Left lung (tissue), 10 donors: ENCODE results near the gene NPY1R. TPM values are rescaled to one million over a fixed set of nuclear protein-coding genes. Genes with fewer than 3 reads are reported as not detected.

ENCODE experiments used
- ATAC-seq: fragments of 200-7000 bp; cut with Tn5 transposase; one replicate; pipeline ENCODE4 v1.9.1; 2020; ENCODE audit warnings: moderate library complexity
- DNase-seq, 4 donors: peaks; one replicate each; pipeline ENCODE4 v3.0.0-alpha.2; 2013 to 2020
- H3K27ac ChIP-seq, 2 donors: fragments of 200-600 bp; sonication (generic) in 1 of 2; one replicate each; pipeline versions ENCODE4 v1.5.0 to v1.8.0; 2020 to 2021
- H3K27me3 ChIP-seq, 2 donors: fragments of 200-600 bp; sonication (generic) in 1 of 2; one replicate each; pipeline versions ENCODE4 v1.5.0 to v1.8.0; 2020 to 2021
- H3K36me3 ChIP-seq, 2 donors: fragments of 200-600 bp; sonication (generic) in 1 of 2; one replicate each; pipeline versions ENCODE4 v1.5.0 to v1.8.0; 2020 to 2021
- H3K4me1 ChIP-seq, 2 donors: fragments of 200-600 bp; one replicate each; pipeline ENCODE4 v1.8.0; 2021
- H3K4me3 ChIP-seq, 2 donors: fragments of 200-600 bp; sonication (generic) in 1 of 2; one replicate each; pipeline versions ENCODE4 v1.5.0 to v1.8.0; 2020 to 2021; ENCODE audit warnings: mild to moderate bottlenecking in 1 of 2
- H3K9me3 ChIP-seq, 2 donors: fragments of 200-600 bp; sonication (generic) in 1 of 2; one replicate each; pipeline versions ENCODE4 v1.5.0 to v1.8.0; 2020 to 2021
- intact Hi-C, 2 donors: fragments of 100-400 bp; cut with DNase I; formaldehyde crosslinking; loops; one replicate each; pipeline versions ENCODE4 v1.11.2 to v1.14.2; 2022
- polyA plus RNA-seq, 6 donors: library from polyadenylated mRNA; unstranded; fragments of 120-200 nt; gene quantifications; one replicate each; pipeline ENCODE4 v1.2.1, GENCODE V29; 2013; ENCODE audit not compliant: insufficient read length in 6 of 6
- total RNA-seq, 2 donors: library from RNA; stranded (reverse); fragmentation: NEBNext Ultra II Directional; extraction: Animal tissue kit (Norgen Biotek cat#: 25700); gene quantifications; one replicate each; pipeline ENCODE4 v1.2.1, GENCODE V29; 2021
- TF ChIP-seq, protein P1 (sequence below), 2 donors: fragments of 200-600 bp; sonication (generic) in 1 of 2; IDR thresholded peaks; one replicate each; pipeline versions ENCODE4 v1.5.0 to v1.8.0; 2021; ENCODE audit warnings: antibody characterized with exemption in 2 of 2
- donor health status: DM: no; HTN: yes; CAD: no.
- donor health status: DM: no; HTN: no; CAD: no.

Gene NPY1R
- total and polyA plus RNA-seq, 8 donors, result 0.28 to 1.8 (median 0.46) TPM

DNA sequence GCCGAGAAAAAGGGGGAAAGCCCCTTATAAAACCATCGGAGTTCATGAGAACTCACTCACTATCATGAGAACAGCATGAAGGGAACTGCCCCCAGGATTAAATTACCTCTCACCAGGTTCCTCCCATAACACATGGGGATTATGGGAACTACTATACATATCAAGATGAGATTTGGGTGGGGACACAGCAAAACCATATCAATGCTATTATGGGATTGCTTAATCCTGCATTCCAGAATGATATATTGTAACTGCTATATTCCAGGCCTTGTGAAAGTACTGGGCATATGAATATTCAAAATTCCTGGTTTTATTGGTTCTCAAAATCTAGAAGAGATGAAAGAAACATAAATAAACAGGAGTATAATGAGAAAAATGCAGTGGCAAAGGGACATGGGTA lies 29.3 kb downstream of the NPY1R start:
- no peak overlapping the region for H3K4me3 ChIP-seq
- intact Hi-C loops, result no loop called here
- no peaks in the 10 kb centered on the region for H3K4me1 ChIP-seq

DNA sequence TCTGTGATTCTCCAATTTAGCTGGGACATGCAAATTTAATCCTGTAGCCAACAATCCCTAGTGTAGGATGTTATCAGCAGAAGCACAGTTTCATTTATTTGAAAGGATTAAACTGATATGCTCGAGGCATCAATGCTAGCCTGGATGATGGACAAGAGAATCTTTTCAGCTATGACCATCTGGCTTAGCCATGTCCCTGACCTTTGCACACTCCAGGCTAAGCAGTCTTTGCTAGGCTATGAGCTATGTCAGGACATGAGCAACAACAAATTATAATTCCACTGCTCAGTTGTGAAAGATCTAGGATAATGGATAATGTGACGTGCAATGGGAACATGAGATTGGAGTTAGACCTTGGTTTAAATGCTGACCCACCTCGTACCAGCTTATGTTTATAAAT lies 32.0 kb downstream of the NPY1R start:
- Histone ChIP-seq H3K27me3 (no peaks in the 10 kb centered on the region), H3K4me3 (no peak overlapping the region), H3K4me1 (no peaks in the 10 kb centered on the region), H3K9me3 (no peaks in the 10 kb centered on the region), H3K27ac (no peak overlapping the region), H3K36me3 (no peaks in the 10 kb centered on the region)
- ATAC-seq (no peak), DNase-seq (no peak)
- intact Hi-C loops, result no loop called here
- TF ChIP-seq, protein P1, sequence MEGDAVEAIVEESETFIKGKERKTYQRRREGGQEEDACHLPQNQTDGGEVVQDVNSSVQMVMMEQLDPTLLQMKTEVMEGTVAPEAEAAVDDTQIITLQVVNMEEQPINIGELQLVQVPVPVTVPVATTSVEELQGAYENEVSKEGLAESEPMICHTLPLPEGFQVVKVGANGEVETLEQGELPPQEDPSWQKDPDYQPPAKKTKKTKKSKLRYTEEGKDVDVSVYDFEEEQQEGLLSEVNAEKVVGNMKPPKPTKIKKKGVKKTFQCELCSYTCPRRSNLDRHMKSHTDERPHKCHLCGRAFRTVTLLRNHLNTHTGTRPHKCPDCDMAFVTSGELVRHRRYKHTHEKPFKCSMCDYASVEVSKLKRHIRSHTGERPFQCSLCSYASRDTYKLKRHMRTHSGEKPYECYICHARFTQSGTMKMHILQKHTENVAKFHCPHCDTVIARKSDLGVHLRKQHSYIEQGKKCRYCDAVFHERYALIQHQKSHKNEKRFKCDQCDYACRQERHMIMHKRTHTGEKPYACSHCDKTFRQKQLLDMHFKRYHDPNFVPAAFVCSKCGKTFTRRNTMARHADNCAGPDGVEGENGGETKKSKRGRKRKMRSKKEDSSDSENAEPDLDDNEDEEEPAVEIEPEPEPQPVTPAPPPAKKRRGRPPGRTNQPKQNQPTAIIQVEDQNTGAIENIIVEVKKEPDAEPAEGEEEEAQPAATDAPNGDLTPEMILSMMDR (IDR thresholded peaks at IDR 0.05), result no peak

More for the DNA sequence above, 29.3 kb downstream of the NPY1R start:
- ATAC-seq (no peak), DNase-seq (no peak)
- Histone ChIP-seq H3K27me3 (no peaks in the 10 kb centered on the region), H3K36me3 (no peaks in the 10 kb centered on the region), H3K27ac (no peak overlapping the region), H3K9me3 (no peaks in the 10 kb centered on the region)
- TF ChIP-seq, protein P1 (IDR thresholded peaks at IDR 0.05), result no peak

DNA sequence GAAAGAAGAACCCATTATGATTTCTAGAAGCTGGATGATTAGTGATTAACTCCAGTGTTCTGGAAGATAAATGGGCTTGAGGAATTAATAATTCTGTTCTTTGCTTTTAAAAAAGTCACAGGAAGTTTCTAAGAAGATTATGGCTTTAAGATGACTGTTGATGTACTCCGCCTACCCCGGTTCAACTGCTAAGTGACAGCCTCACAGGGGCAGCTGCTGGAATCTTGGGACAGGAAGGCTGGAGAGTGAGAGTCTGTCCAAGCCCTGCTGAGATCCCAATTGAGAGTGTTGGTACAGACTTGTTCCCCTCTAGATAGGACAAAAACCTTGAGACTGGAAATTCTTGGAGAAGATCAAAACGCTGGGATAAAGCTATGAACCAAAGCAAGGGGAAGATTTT lies 37.3 kb downstream of the NPY1R start:
- Histone ChIP-seq H3K27me3 (no peaks in the 10 kb centered on the region), H3K4me1 (no peaks in the 10 kb centered on the region), H3K4me3 (no peak overlapping the region), H3K9me3 (no peaks in the 10 kb centered on the region), H3K36me3 (no peaks in the 10 kb centered on the region), H3K27ac (no peak overlapping the region)
- TF ChIP-seq, protein P1 (IDR thresholded peaks at IDR 0.05), result no peak
- no peak for ATAC-seq
- intact Hi-C loops, result no loop called here
- no peak for DNase-seq

DNA sequence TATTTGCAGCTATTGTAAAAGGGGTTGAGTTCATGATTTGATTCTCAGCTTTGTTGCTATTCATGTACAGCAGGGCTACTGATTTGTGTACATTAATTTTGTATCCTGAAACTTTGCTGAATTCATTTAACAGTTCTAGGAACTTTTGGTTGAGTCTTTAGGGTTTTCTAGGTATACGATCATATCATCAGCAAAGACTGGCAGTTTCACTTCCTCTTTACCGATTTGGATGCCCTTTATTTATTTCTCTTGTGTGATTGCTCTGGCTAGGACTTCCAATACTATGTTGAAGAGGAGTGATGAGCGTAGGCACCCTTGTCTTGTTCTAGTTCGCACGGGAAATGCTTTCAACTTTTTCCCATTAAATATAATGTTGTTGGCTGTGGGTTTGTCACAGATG lies 48.1 kb downstream of the NPY1R start:
- Histone ChIP-seq H3K27ac (no peak overlapping the region), H3K27me3 (no peaks in the 10 kb centered on the region), H3K36me3 (no peaks in the 10 kb centered on the region), H3K9me3 (peaks cover 0 to 4% of the 10 kb centered on the region in 2 donors), H3K4me3 (no peak overlapping the region), H3K4me1 (no peaks in the 10 kb centered on the region)
- DNase-seq, result no peak
- ATAC-seq, result no peak
- intact Hi-C loops, result no loop called here
- TF ChIP-seq, protein P1 (IDR thresholded peaks at IDR 0.05), result no peak

DNA sequence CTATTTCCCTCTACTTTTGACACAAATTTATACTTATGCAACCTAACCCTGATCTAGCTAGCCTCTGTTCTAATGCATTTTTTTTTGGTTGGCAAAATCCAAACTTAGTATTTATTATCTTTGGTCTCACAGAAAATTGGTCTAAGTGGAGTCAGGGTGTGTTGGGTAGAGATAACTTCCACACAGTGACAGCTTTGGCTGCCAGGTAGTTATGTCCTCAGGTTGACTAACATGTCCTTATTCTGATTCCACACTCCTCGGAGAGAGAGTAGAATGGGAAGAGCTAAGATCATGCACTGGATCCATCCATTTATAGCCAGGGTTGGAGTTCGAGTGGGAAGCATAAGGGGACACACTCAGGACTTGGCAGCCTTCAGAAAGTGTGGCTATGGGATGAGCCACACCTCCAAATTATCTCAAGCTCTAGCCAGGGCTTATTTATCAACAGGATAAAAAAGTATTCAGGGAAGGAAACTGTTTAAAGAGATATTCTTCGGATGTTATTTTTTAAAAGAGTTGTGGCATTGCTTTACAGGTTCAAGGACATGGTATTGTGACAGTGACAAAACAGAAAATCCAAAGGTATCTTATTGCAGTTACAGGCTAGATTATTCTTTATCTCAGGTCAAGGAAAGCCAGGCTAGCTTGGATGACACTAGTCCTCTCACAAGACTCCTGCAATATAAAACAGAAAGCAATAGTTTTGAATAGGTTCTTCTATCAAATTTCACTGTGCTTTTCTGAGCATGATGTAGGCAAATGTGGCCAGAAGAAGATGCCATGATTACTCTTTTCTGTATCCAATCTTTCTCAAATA lies 51.5 kb downstream of the NPY1R start:
- H3K4me3 ChIP-seq, result no peak overlapping the region
- H3K27me3 ChIP-seq, result no peaks in the 10 kb centered on the region
- no peaks in the 10 kb centered on the region for H3K36me3 ChIP-seq
- ATAC-seq, result no peak
- H3K9me3 ChIP-seq, result peaks cover 0 to 4% of the 10 kb centered on the region in 2 donors
- H3K4me1 ChIP-seq, result no peaks in the 10 kb centered on the region
- intact Hi-C loops, result no loop called here
- H3K27ac ChIP-seq, result no peak overlapping the region
- no peak for DNase-seq
- TF ChIP-seq, protein P1 (IDR thresholded peaks at IDR 0.05), result no peak
